ENCODE results near the gene BEND6.
"Not testable (repeated sequence)": the region's sequence is repeated elsewhere in the genome, so short reads cannot be mapped to it uniquely, and the experiment has no call there.

Gene BEND6

DNA sequence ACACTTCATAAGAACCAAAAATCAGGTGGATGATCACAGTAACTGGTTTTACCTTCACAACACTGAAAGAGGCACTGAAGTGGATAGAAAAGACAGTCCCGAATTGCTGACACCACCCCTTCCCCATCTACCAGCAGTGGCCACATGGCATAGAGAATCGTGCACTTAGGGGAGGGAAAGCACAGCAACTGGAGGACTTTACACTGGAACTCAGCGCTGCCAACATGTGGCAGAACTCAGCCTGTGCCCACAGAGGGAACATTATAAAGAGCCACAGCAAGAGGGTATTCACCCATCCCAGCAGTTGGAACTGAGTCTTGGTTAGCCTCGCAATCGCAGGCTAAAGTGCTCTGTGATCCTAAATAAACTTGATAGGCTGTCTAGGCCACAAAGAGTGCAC, 85.1 kb downstream of the BEND6 start:
- DNase-seq, result no peak

GRCh38 chr6:57044061-57044460, 89.2 kb downstream of the BEND6 start:
- not testable (repeated sequence) for DNase-seq

GRCh38 chr6:57044568-57044967, 89.7 kb downstream of the BEND6 start:
- no peak for DNase-seq

DNA sequence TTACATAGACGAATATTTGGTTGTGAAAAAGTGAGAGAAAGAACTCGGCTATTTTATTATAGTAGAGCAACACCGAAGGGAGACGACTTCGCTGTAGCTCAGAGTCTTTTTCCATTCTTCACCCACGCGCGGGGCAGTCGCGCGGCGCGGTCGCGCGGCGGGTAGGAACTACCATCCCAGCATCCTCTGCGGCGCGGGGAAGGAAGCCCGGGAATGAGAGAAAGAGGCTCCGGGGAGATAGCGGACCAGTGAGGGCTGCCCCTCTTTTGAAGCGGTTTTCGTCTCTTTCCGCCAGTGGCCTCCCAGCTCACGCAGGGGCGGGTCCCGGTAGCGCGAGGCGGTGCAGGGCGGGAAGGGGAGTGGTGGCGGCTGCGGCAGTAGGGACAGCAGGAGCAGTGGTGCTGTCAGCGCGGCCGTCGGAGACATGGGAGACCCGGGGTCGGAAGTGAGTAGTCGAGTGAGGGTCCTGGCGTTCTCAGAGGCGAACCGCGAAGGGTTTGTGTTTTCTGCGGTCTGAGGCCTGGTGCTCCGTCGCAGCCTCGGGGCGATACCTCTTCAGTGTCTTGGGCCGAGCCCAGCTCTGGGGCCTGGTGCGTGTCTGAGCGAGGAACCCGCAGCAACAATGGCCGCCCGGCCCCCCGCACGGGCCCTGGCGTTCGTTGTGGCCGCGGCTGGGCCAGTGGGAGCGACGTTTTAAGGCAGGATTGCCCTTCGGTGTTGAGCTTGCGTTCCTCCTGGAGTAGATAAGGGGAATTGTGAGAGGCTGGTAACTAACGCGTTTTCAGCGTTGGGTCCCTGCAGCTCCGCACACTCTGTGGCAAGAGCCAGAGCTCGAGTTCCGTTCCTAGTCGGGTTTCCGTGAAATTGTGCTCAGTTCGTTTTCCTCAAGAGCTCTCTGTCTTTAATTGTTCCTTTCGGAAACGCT, 91.7 kb downstream of the BEND6 start, which contains the start of gene KIAA1586:
TSS of gene KIAA1586 (plus strand) at position 362 of the 925 bp plus-strand sequence. CDS start at position 425, 63 bp downstream.
- DNase-seq, result peak; percentile 91

DNA sequence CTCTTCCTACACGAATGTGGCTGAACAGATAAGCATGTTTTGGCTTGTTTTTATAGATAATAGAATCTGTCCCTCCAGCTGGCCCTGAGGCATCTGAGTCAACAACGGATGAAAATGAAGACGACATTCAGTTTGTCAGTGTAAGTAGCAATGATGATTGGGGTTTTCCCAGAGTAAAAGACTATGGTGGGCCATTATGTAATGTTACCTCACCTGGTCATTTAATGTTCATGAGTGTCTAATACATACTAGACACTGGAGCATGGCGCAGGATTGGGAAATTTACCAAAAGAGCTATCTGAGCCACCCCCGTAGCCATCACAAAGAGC, 92.3 kb downstream of the BEND6 start:
- not testable (repeated sequence) for DNase-seq

GRCh38 chr6:57047859-57048258, 93.0 kb downstream of the BEND6 start:
- DNase-seq, result not testable (repeated sequence)

DNA sequence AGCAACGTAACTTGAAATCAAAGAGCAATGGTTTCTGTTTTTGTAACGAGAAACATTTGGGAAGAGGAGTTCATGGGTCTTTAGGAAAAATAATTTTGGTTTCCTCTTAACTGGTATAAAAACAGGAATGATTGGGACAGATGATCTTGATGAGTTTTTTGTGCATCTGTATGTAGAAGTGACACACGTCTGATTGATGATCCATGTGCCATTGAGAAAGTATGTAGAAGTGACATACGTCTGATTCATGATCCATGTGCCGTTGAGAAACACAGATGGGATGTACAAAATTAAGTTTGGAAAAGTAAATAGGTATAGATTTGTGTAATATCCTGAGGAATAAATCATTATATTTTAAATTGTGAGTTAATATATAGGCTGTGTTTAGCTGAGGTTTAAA, 93.7 kb downstream of the BEND6 start:
- no peak for DNase-seq

GRCh38 chr6:57063847-57064246, 108.9 kb downstream of the BEND6 start:
- no peak for DNase-seq

- DNase-seq, result no peak
These were observed 109.9 kb downstream of the BEND6 start for GRCh38 chr6:57064809-57065208.

GRCh38 chr6:57068061-57068460, 113.2 kb downstream of the BEND6 start:
- DNase-seq, result no peak

DNA sequence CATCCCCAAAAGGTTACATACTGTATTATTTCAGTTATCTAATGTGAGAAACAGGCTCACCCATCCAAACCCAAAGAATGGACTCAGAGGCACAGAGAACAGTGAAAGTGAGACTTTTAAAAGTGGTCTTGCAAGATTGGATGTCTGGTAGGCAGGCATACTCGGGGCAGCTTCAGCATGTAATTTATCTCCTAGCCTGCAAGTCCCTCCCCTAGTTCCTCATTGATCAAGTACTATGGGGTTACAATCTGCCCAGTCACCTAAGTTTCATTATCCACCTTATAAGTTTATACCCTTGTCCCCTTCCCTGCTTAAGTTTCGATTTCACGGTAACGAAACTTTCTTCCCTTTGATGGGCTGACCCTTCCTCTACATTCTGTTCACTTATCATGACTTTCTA, 114.3 kb downstream of the BEND6 start:
- no peak for DNase-seq

DNA sequence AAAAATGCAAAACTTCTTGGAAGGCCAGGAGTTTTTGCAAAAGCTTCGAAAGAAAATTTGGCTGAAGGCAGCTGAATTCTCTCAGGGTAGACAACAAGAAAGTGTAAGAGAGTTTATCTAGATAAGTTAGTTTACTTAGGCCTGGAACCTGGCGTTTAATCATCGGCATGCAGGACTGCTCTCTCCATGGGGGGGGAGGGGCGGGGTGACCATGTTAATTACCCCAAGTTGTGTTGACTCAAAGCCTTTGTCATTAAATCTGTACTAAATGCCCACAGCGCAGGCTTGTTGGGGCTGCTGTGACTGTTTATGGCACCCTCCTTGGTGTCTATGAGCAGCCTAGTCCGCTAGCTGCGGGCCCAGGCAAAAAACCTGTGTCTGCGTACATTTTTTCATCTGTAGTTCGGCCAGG, 115.0 kb downstream of the BEND6 start:
- no peak for DNase-seq

GRCh38 chr6:57072108-57072507, 117.2 kb downstream of the BEND6 start:
- no peak for DNase-seq

DNA sequence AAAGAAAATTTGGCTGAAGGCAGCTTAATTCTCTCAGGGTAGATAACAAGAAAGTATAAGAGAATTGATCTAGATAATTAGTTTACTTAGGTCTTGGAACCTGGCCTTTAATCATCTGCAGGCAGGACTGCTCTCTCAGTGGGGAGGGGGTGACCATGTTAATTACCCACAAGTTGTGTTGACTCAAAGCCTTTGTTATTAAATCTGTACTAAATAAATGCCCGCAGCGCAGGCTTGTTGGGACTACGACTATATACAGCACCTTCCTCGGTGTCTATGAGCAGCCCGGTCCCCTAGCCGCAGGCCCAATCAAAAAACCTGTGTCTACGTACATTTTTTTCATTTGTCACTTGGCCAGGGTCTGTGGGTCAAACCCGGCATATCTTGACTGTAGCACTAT, 119.5 kb downstream of the BEND6 start:
- DNase-seq, result no peak

GRCh38 chr6:57075092-57075491, 120.2 kb downstream of the BEND6 start:
- DNase-seq, result no peak

Data from NCI-H2171 (cell line).